ENCODE data around the gene SUGT1. TPM values are rescaled to one million over a fixed set of nuclear protein-coding genes. Genes with fewer than 3 reads are reported as not detected.
"Not testable (repeated sequence)": the region's sequence is repeated elsewhere in the genome, so short reads cannot be mapped to it uniquely, and the experiment has no call there.

Gene SUGT1
- polyA plus RNA-seq = 10 to 100 TPM; 33.7 to 36.1 TPM

GRCh38 chr13:52652196-52652979, at the start of gene SUGT1:
SUGT1 (plus strand) TSS chr13:52652836; CDS start chr13:52652921, 85 bp downstream.
- Histone ChIP-seq H3K9me3 (ENCODE audit: control insufficient read depth in 2 of 2, insufficient read depth in 1 of 2, low read depth in 1 of 2, low read length in 1 of 2) (no peaks in the 10 kb centered on the region), H3K27ac (ENCODE audit: low read depth in 2 of 2, low read length in 1 of 2) (peak within 1 kb of the TSS; percentile 98), H3K36me3 (ENCODE audit: control insufficient read depth in 2 of 2, insufficient read depth in 2 of 2, low read length in 1 of 2) (peaks cover 0 to 2% of the 10 kb centered on the region in 2 donors), H3K4me1 (ENCODE audit: control insufficient read depth in 2 of 2, insufficient read depth in 2 of 2, low read length in 1 of 2) (no peaks in the 10 kb centered on the region), H3K4me3 (ENCODE audit: low read depth in 1 of 2, low read length in 2 of 2) (peak within 1 kb of the TSS; percentile 79 to 94), H3K27me3 (ENCODE audit: control insufficient read depth in 1 of 2, insufficient read depth in 2 of 2, low read length in 2 of 2) (no peaks in the 10 kb centered on the region)
- 0% methylated on average over 60 to 61 of the region's 61 CpGs for WGBS, 2 donors

GRCh38 chr13:52603316-52603715, 49.3 kb upstream of the SUGT1 start:
- 79 to 90% methylated on average over 2 of the region's 4 CpGs for WGBS, 2 donors
- H3K36me3 ChIP-seq (ENCODE audit: control insufficient read depth in 2 of 2, insufficient read depth in 2 of 2, low read length in 1 of 2) = not testable (repeated sequence)

GRCh38 chr13:52606126-52606525, 46.5 kb upstream of the SUGT1 start:
- not testable (repeated sequence) for H3K27ac ChIP-seq (ENCODE audit: low read depth in 2 of 2, low read length in 1 of 2); H3K36me3 ChIP-seq (ENCODE audit: control insufficient read depth in 2 of 2, insufficient read depth in 2 of 2, low read length in 1 of 2); H3K9me3 ChIP-seq (ENCODE audit: control insufficient read depth in 2 of 2, insufficient read depth in 1 of 2, low read depth in 1 of 2, low read length in 1 of 2); H3K4me1 ChIP-seq (ENCODE audit: control insufficient read depth in 2 of 2, insufficient read depth in 2 of 2, low read length in 1 of 2); H3K27me3 ChIP-seq (ENCODE audit: control insufficient read depth in 1 of 2, insufficient read depth in 2 of 2, low read length in 2 of 2); H3K4me3 ChIP-seq (ENCODE audit: low read depth in 1 of 2, low read length in 2 of 2)
- WGBS, 2 donors = 72 to 74% methylated on average over 6 of the region's 6 CpGs

More at GRCh38 chr13:52603316-52603715, 49.3 kb upstream of the SUGT1 start:
- H3K27ac ChIP-seq (ENCODE audit: low read depth in 2 of 2, low read length in 1 of 2); H3K9me3 ChIP-seq (ENCODE audit: control insufficient read depth in 2 of 2, insufficient read depth in 1 of 2, low read depth in 1 of 2, low read length in 1 of 2); H3K27me3 ChIP-seq (ENCODE audit: control insufficient read depth in 1 of 2, insufficient read depth in 2 of 2, low read length in 2 of 2); H3K4me1 ChIP-seq (ENCODE audit: control insufficient read depth in 2 of 2, insufficient read depth in 2 of 2, low read length in 1 of 2); H3K4me3 ChIP-seq (ENCODE audit: low read depth in 1 of 2, low read length in 2 of 2): not testable (repeated sequence)

- not testable (repeated sequence) for H3K27ac ChIP-seq (ENCODE audit: low read depth in 2 of 2, low read length in 1 of 2); H3K36me3 ChIP-seq (ENCODE audit: control insufficient read depth in 2 of 2, insufficient read depth in 2 of 2, low read length in 1 of 2); H3K4me3 ChIP-seq (ENCODE audit: low read depth in 1 of 2, low read length in 2 of 2); H3K9me3 ChIP-seq (ENCODE audit: control insufficient read depth in 2 of 2, insufficient read depth in 1 of 2, low read depth in 1 of 2, low read length in 1 of 2); H3K27me3 ChIP-seq (ENCODE audit: control insufficient read depth in 1 of 2, insufficient read depth in 2 of 2, low read length in 2 of 2); H3K4me1 ChIP-seq (ENCODE audit: control insufficient read depth in 2 of 2, insufficient read depth in 2 of 2, low read length in 1 of 2)
- WGBS, 2 donors = 27 to 29% methylated on average over 1 of the region's 1 CpG
Observed at GRCh38 chr13:52606795-52607194, 45.8 kb upstream of the SUGT1 start.

GRCh38 chr13:52608184-52608583, 44.5 kb upstream of the SUGT1 start:
- not testable (repeated sequence) for H3K4me3 ChIP-seq (ENCODE audit: low read depth in 1 of 2, low read length in 2 of 2); H3K27me3 ChIP-seq (ENCODE audit: control insufficient read depth in 1 of 2, insufficient read depth in 2 of 2, low read length in 2 of 2); H3K4me1 ChIP-seq (ENCODE audit: control insufficient read depth in 2 of 2, insufficient read depth in 2 of 2, low read length in 1 of 2); H3K27ac ChIP-seq (ENCODE audit: low read depth in 2 of 2, low read length in 1 of 2); H3K9me3 ChIP-seq (ENCODE audit: control insufficient read depth in 2 of 2, insufficient read depth in 1 of 2, low read depth in 1 of 2, low read length in 1 of 2); H3K36me3 ChIP-seq (ENCODE audit: control insufficient read depth in 2 of 2, insufficient read depth in 2 of 2, low read length in 1 of 2)
- WGBS, 2 donors = 45 to 46% methylated on average over 8 of the region's 8 CpGs

GRCh38 chr13:52609013-52609606, 43.5 kb upstream of the SUGT1 start:
- not testable (repeated sequence) for H3K4me3 ChIP-seq (ENCODE audit: low read depth in 1 of 2, low read length in 2 of 2); H3K36me3 ChIP-seq (ENCODE audit: control insufficient read depth in 2 of 2, insufficient read depth in 2 of 2, low read length in 1 of 2); H3K27me3 ChIP-seq (ENCODE audit: control insufficient read depth in 1 of 2, insufficient read depth in 2 of 2, low read length in 2 of 2); H3K27ac ChIP-seq (ENCODE audit: low read depth in 2 of 2, low read length in 1 of 2); H3K9me3 ChIP-seq (ENCODE audit: control insufficient read depth in 2 of 2, insufficient read depth in 1 of 2, low read depth in 1 of 2, low read length in 1 of 2); H3K4me1 ChIP-seq (ENCODE audit: control insufficient read depth in 2 of 2, insufficient read depth in 2 of 2, low read length in 1 of 2)
- 54 to 67% methylated on average over 10 of the region's 10 CpGs for WGBS, 2 donors

- H3K9me3 ChIP-seq (ENCODE audit: control insufficient read depth in 2 of 2, insufficient read depth in 1 of 2, low read depth in 1 of 2, low read length in 1 of 2); H3K36me3 ChIP-seq (ENCODE audit: control insufficient read depth in 2 of 2, insufficient read depth in 2 of 2, low read length in 1 of 2); H3K27me3 ChIP-seq (ENCODE audit: control insufficient read depth in 1 of 2, insufficient read depth in 2 of 2, low read length in 2 of 2); H3K4me3 ChIP-seq (ENCODE audit: low read depth in 1 of 2, low read length in 2 of 2); H3K4me1 ChIP-seq (ENCODE audit: control insufficient read depth in 2 of 2, insufficient read depth in 2 of 2, low read length in 1 of 2); H3K27ac ChIP-seq (ENCODE audit: low read depth in 2 of 2, low read length in 1 of 2): not testable (repeated sequence)
- WGBS, 2 donors = 87 to 91% methylated on average over 5 of the region's 5 CpGs
Observed at GRCh38 chr13:52610158-52610557, 42.5 kb upstream of the SUGT1 start.

- no peak overlapping the region for H3K27ac ChIP-seq (ENCODE audit: low read depth in 2 of 2, low read length in 1 of 2)
- H3K27me3 ChIP-seq (ENCODE audit: control insufficient read depth in 1 of 2, insufficient read depth in 2 of 2, low read length in 2 of 2) = no peaks in the 10 kb centered on the region
Observed at GRCh38 chr13:52615134-52615801, 37.4 kb upstream of the SUGT1 start.

GRCh38 chr13:52615812-52616211, 36.8 kb upstream of the SUGT1 start:
- H3K27ac ChIP-seq (ENCODE audit: low read depth in 2 of 2, low read length in 1 of 2) = no peak overlapping the region
- no peak overlapping the region for H3K4me3 ChIP-seq (ENCODE audit: low read depth in 1 of 2, low read length in 2 of 2)
- 85 to 86% methylated on average over 5 of the region's 5 CpGs for WGBS, 2 donors
- H3K9me3 ChIP-seq (ENCODE audit: control insufficient read depth in 2 of 2, insufficient read depth in 1 of 2, low read depth in 1 of 2, low read length in 1 of 2) = no peaks in the 10 kb centered on the region
- H3K4me1 ChIP-seq (ENCODE audit: control insufficient read depth in 2 of 2, insufficient read depth in 2 of 2, low read length in 1 of 2) = no peaks in the 10 kb centered on the region
- H3K36me3 ChIP-seq (ENCODE audit: control insufficient read depth in 2 of 2, insufficient read depth in 2 of 2, low read length in 1 of 2) = no peaks in the 10 kb centered on the region
- H3K27me3 ChIP-seq (ENCODE audit: control insufficient read depth in 1 of 2, insufficient read depth in 2 of 2, low read length in 2 of 2) = no peaks in the 10 kb centered on the region

More at GRCh38 chr13:52615134-52615801, 37.4 kb upstream of the SUGT1 start:
- Histone ChIP-seq H3K9me3 (ENCODE audit: control insufficient read depth in 2 of 2, insufficient read depth in 1 of 2, low read depth in 1 of 2, low read length in 1 of 2) (no peaks in the 10 kb centered on the region), H3K36me3 (ENCODE audit: control insufficient read depth in 2 of 2, insufficient read depth in 2 of 2, low read length in 1 of 2) (no peaks in the 10 kb centered on the region), H3K4me3 (ENCODE audit: low read depth in 1 of 2, low read length in 2 of 2) (no peak overlapping the region), H3K4me1 (ENCODE audit: control insufficient read depth in 2 of 2, insufficient read depth in 2 of 2, low read length in 1 of 2) (no peaks in the 10 kb centered on the region)
- whole genome bisulfite sequencing, 2 donors = 94 to 95% methylated on average over 4 of the region's 4 CpGs

Measured in esophagus (tissue), 2 donors.